GM23338 (cell line): ENCODE measurements around the gene FGF10.

Experiments used
- POLR2AphosphoS5 ChIP-seq: IDR thresholded peaks from 2 replicates; pipeline ENCODE4 v1.6.1; 2016; ENCODE audit warnings: antibody characterized with exemption, low read depth
- REST ChIP-seq: IDR thresholded peaks from one replicate; pipeline ENCODE4 v1.6.1; 2018; ENCODE audit warnings: antibody characterized with exemption; ENCODE audit not compliant: unreplicated experiment
- TF ChIP-seq, protein P1 (sequence below), 2 experiments: fragments of 200-600 bp in 1 of 2; sonication (generic) in 1 of 2; conservative IDR thresholded peaks; 2 replicates each; pipeline versions ENCODE4 v1.5.1 to v1.6.1; 2016 to 2017; ENCODE audit warnings: antibody characterized with exemption in 2 of 2, low read depth in 2 of 2, mild to moderate bottlenecking in 2 of 2, moderate library complexity in 1 of 2

DNA sequence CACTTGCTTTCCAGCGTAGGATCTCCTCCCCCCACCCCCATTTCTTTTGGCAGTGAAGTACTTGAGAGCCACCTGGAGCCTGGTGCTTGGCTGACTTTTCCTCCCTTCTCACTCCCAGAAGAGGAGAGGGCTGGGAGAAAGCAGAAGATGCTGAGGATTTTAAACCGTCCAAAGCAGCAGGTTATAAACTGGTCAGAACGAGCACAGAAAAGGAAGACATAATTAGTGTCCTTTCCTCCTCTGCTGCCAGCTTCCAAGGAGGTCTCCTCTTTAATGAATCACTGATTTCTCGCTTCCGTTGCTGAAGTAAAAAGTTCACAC lies 563 bp upstream of the FGF10 start:
- TF ChIP-seq, protein P1, sequence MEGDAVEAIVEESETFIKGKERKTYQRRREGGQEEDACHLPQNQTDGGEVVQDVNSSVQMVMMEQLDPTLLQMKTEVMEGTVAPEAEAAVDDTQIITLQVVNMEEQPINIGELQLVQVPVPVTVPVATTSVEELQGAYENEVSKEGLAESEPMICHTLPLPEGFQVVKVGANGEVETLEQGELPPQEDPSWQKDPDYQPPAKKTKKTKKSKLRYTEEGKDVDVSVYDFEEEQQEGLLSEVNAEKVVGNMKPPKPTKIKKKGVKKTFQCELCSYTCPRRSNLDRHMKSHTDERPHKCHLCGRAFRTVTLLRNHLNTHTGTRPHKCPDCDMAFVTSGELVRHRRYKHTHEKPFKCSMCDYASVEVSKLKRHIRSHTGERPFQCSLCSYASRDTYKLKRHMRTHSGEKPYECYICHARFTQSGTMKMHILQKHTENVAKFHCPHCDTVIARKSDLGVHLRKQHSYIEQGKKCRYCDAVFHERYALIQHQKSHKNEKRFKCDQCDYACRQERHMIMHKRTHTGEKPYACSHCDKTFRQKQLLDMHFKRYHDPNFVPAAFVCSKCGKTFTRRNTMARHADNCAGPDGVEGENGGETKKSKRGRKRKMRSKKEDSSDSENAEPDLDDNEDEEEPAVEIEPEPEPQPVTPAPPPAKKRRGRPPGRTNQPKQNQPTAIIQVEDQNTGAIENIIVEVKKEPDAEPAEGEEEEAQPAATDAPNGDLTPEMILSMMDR (conservative IDR thresholded peaks at IDR 0.05; ENCODE audit: low read depth in 2 of 2) = no peak
- TF ChIP-seq POLR2AphosphoS5 (no peak), REST (no peak)
